Suprapubic skin (tissue), 4 donors: ENCODE measurements around the gene LUM. TPM values are rescaled to one million over a fixed set of nuclear protein-coding genes. Genes with fewer than 3 reads are reported as not detected.

Source experiments
- DNase-seq, 2 donors: peaks; one replicate each; pipeline ENCODE4 v3.0.0-alpha.2; 2019; ENCODE audit warnings: low spot score in 2 of 2
- H3K27ac ChIP-seq: fragments of 200-600 bp; sonication (generic); one replicate; pipeline ENCODE4 v1.5.1; 2019
- H3K27me3 ChIP-seq: fragments of 200-600 bp; sonication (generic); one replicate; pipeline ENCODE4 v1.5.1; 2019
- H3K36me3 ChIP-seq: fragments of 200-600 bp; sonication (generic); one replicate; pipeline ENCODE4 v1.5.1; 2019
- H3K4me1 ChIP-seq: fragments of 200-600 bp; sonication (generic); one replicate; pipeline ENCODE4 v1.5.1; 2019
- H3K4me3 ChIP-seq: fragments of 200-600 bp; sonication (generic); one replicate; pipeline ENCODE4 v1.5.1; 2019; ENCODE audit warnings: mild to moderate bottlenecking
- H3K9me3 ChIP-seq: fragments of 200-600 bp; sonication (generic); one replicate; pipeline ENCODE4 v1.5.1; 2019
- CTCF ChIP-seq, 2 donors: fragments of 200-600 bp in 1 of 2; fragments of 450-650 bp in 1 of 2; sonication (generic) in 1 of 2; IDR thresholded peaks; one replicate each; pipeline ENCODE4 v1.5.1; 2016 to 2019; ENCODE audit warnings: antibody characterized with exemption in 2 of 2, mild to moderate bottlenecking in 1 of 2, moderate library complexity in 1 of 2
- EP300 ChIP-seq: sonication (generic); formaldehyde crosslinking; IDR thresholded peaks from one replicate; pipeline ENCODE4 v1.6.1; 2017; ENCODE audit warnings: antibody characterized with exemption
- POLR2A ChIP-seq, 2 donors: fragments of 450-650 bp; IDR thresholded peaks; one replicate each; pipeline ENCODE4 v1.6.1; 2017; ENCODE audit warnings: antibody characterized with exemption in 2 of 2, mild to moderate bottlenecking in 2 of 2, moderate library complexity in 2 of 2
- POLR2AphosphoS5 ChIP-seq, 3 donors: sonication (generic); formaldehyde crosslinking; IDR thresholded peaks; one replicate each; pipeline ENCODE4 v1.6.1; 2017; ENCODE audit warnings: antibody characterized with exemption in 3 of 3
- WGBS: methylation state at CpG from one replicate; pipeline ENCODE4 v1.1.5; 2018; 5-methylcytosine and 5-hydroxymethylcytosine counted together
- total RNA-seq, 4 donors: library from RNA; depleted of rRNA; stranded (reverse); fragments of >200 nt; gene quantifications; one replicate each; pipeline ENCODE4 v1.1.0, GENCODE V29; 2016

The LUM gene
- total RNA-seq, 4 donors from 2014 or later, result 7.5 to 26.0 (median 14.1) TPM

GRCh38 chr12:91104812-91105466, 6.4 kb downstream of the LUM start:
- DNase-seq, result no peak
- Histone ChIP-seq H3K9me3 (no peaks in the 10 kb centered on the region), H3K4me3 (no peak overlapping the region), H3K27ac (no peak overlapping the region), H3K4me1 (no peaks in the 10 kb centered on the region), H3K27me3 (no peaks in the 10 kb centered on the region), H3K36me3 (no peaks in the 10 kb centered on the region)
- TF ChIP-seq POLR2A (IDR thresholded peaks at IDR 0.05) (no peak), POLR2AphosphoS5 (IDR thresholded peaks at IDR 0.05) (no peak), EP300 (no peak), CTCF (IDR thresholded peaks at IDR 0.05) (no peak)
- WGBS, result 67% methylated on average over 1 of the region's 1 CpG

GRCh38 chr12:91103624-91104023, 7.7 kb downstream of the LUM start:
- WGBS, result 51% methylated on average over 1 of the region's 1 CpG
- Histone ChIP-seq H3K27ac (no peak overlapping the region), H3K4me3 (no peak overlapping the region), H3K9me3 (no peaks in the 10 kb centered on the region), H3K36me3 (no peaks in the 10 kb centered on the region), H3K27me3 (no peaks in the 10 kb centered on the region), H3K4me1 (no peaks in the 10 kb centered on the region)
- TF ChIP-seq POLR2A (IDR thresholded peaks at IDR 0.05) (no peak), POLR2AphosphoS5 (IDR thresholded peaks at IDR 0.05) (no peak), CTCF (IDR thresholded peaks at IDR 0.05) (no peak), EP300 (no peak)
- DNase-seq, result no peak

- H3K9me3 ChIP-seq, result no peaks in the 10 kb centered on the region
- no peaks in the 10 kb centered on the region for H3K4me1 ChIP-seq
- no peak overlapping the region for H3K27ac ChIP-seq
- DNase-seq, result no peak
- H3K36me3 ChIP-seq, result no peaks in the 10 kb centered on the region
- TF ChIP-seq EP300, result no peak
- TF ChIP-seq CTCF (IDR thresholded peaks at IDR 0.05), result no peak
- no peak for TF ChIP-seq POLR2A (IDR thresholded peaks at IDR 0.05)
- no peak for TF ChIP-seq POLR2AphosphoS5 (IDR thresholded peaks at IDR 0.05)
- no peak overlapping the region for H3K4me3 ChIP-seq
- H3K27me3 ChIP-seq, result no peaks in the 10 kb centered on the region
Measured at GRCh38 chr12:91103101-91103500, 8.2 kb downstream of the LUM start.

GRCh38 chr12:91100906-91101305, 10.4 kb downstream of the LUM start:
- no peak overlapping the region for H3K4me3 ChIP-seq
- no peaks in the 10 kb centered on the region for H3K9me3 ChIP-seq
- no peak for DNase-seq
- TF ChIP-seq POLR2A (IDR thresholded peaks at IDR 0.05) (no peak), POLR2AphosphoS5 (IDR thresholded peaks at IDR 0.05) (no peak), CTCF (IDR thresholded peaks at IDR 0.05) (no peak), EP300 (no peak)
- no peaks in the 10 kb centered on the region for H3K4me1 ChIP-seq
- no peaks in the 10 kb centered on the region for H3K36me3 ChIP-seq
- H3K27me3 ChIP-seq, result no peaks in the 10 kb centered on the region
- 69% methylated on average over 2 of the region's 2 CpGs for WGBS
- H3K27ac ChIP-seq, result no peak overlapping the region

GRCh38 chr12:91099836-91100235, 11.5 kb downstream of the LUM start:
- H3K27ac ChIP-seq, result peak overlapping the region; percentile 42
- H3K4me3 ChIP-seq, result no peak overlapping the region
- H3K36me3 ChIP-seq, result no peaks in the 10 kb centered on the region
- TF ChIP-seq CTCF (IDR thresholded peaks at IDR 0.05) (no peak), POLR2A (IDR thresholded peaks at IDR 0.05) (no peak), EP300 (no peak), POLR2AphosphoS5 (IDR thresholded peaks at IDR 0.05) (no peak)
- 76% methylated on average over 2 of the region's 2 CpGs for WGBS
- DNase-seq, result no peak
- H3K27me3 ChIP-seq, result no peaks in the 10 kb centered on the region
- no peaks in the 10 kb centered on the region for H3K9me3 ChIP-seq
- H3K4me1 ChIP-seq, result no peaks in the 10 kb centered on the region
